K562 (cell line): Measurements from ENCODE around the gene PTPN7. TPM values are rescaled to one million over a fixed set of nuclear protein-coding genes. Genes with fewer than 3 reads are reported as not detected.

Experiments
- ARID2 ChIP-seq: fragments of 450-650 bp; IDR thresholded peaks from 2 replicates; pipeline ENCODE4 v1.6.1; 2017; ENCODE audit warnings: antibody characterized with exemption, mild to moderate bottlenecking
- HOXB6 ChIP-seq: fragments of 250-450 bp; sonication (Bioruptor Pico); IDR thresholded peaks from 2 replicates; pipeline ENCODE4 v1.5.1; 2022; ENCODE audit warnings: mild to moderate bottlenecking, borderline replicate concordance
- PURB ChIP-seq: sonication (generic); formaldehyde crosslinking; IDR thresholded peaks from 2 replicates; pipeline ENCODE4 v1.9.0; 2021; ENCODE audit warnings: low read depth, mild to moderate bottlenecking, missing genetic modification reagents
- RBM22 ChIP-seq: fragments of 200-400 bp; formaldehyde crosslinking; IDR thresholded peaks from 2 replicates; pipeline ENCODE4 v1.6.1; 2018; ENCODE audit warnings: low read length, low read depth; ENCODE audit not compliant: poor library complexity, severe bottlenecking
- polyA plus RNA-seq, 8 experiments: library from polyadenylated mRNA; depleted of rRNA in 4 of 8; stranded (reverse) in 5 of 8; unstranded in 3 of 8; fragments of >200 nt; fragmentation: Nextera tagmentation in 2 of 8; fragmentation: Illumina TruSeq in 1 of 8; extraction: Ambion mirVana in 2 of 8; extraction: Trizol in 1 of 8; gene quantifications; 2 replicates each; pipeline versions ENCODE4 v1.2.1 to v1.2.3, GENCODE V29; 2011 to 2014; ENCODE audit warnings: inconsistent platforms in 1 of 8, missing spikeins in 1 of 8
- total RNA-seq, 7 experiments: library from RNA; depleted of rRNA in 6 of 7; stranded (reverse); fragments of >200 nt in 6 of 7; fragmentation: Illumina TruSeq in 2 of 7; extraction: Trizol in 2 of 7; gene quantifications; 2 replicates each; pipeline versions ENCODE4 v1.2.1 to v1.2.3, GENCODE V29; 2011 to 2021; ENCODE audit warnings: low replicate concordance in 1 of 7
- TF ChIP-seq, protein P1 (sequence below): fragments of 450-650 bp; formaldehyde crosslinking; IDR thresholded peaks from 2 replicates; pipeline ENCODE4 v1.4.0; 2020; ENCODE audit warnings: mild to moderate bottlenecking, moderate library complexity
- TF ChIP-seq, protein P2 (sequence below): fragments of 450-650 bp; IDR thresholded peaks from 2 replicates; pipeline ENCODE4 v1.6.1; 2016
- TF ChIP-seq, protein P3 (sequence below): fragments of 450-650 bp; formaldehyde crosslinking; IDR thresholded peaks from 2 replicates; pipeline ENCODE4 v1.4.0; 2022; ENCODE audit warnings: mild to moderate bottlenecking, moderate library complexity
- TF ChIP-seq, protein P4 (sequence below): fragments of 250-450 bp; sonication (Bioruptor Pico); IDR thresholded peaks from 2 replicates; pipeline ENCODE4 v1.4.0; 2020
- TF ChIP-seq, protein P5 (sequence below): fragments of 450-650 bp; conservative IDR thresholded peaks from 2 replicates; pipeline ENCODE4 v1.6.1; 2016; ENCODE audit warnings: missing genetic modification characterization, low read depth, mild to moderate bottlenecking, control low read depth, missing compliant biosample characterization
- TF ChIP-seq, protein P6 (sequence below): fragments of 200-800 bp; sonication (Bioruptor generic); IDR thresholded peaks from 2 replicates; pipeline ENCODE4 v1.6.1; 2016; ENCODE audit warnings: missing genetic modification characterization, missing compliant biosample characterization

The PTPN7 gene
- total and polyA plus RNA-seq, 9 of the 15 experiments (the other 6 are each of a cell fraction or from before 2014, with no cell fraction given) = 18.7 to 144 (median 120) TPM

DNA sequence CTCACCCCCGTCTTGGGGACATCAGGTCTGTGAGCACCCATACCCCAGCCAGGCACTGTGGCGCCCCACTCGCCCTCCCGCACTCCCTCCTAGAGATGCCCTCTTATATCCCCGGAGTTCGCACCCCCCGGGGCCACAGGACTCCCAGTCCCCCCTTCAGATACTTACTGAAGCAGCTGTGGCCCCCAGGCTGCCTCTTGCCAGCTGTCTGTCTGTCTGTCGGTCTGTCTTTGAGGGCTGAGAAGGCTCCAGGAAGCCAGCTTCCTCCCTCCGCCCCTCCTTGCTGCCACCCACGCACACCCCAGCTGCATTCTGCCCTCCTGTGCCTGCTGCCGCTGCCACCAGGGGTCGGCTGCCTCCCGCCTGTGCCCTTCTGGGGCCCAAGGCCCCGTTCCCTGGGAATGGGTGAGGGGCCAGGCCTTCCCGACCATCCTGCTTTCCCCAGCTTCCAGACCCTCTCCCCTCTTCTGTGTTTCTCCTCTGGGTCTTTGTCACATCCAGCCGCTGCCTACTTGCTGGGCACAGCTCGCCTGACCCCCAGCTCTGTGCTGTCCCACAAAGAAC lies at the start of gene PTPN7 (continued):
- TF ChIP-seq, protein P1, sequence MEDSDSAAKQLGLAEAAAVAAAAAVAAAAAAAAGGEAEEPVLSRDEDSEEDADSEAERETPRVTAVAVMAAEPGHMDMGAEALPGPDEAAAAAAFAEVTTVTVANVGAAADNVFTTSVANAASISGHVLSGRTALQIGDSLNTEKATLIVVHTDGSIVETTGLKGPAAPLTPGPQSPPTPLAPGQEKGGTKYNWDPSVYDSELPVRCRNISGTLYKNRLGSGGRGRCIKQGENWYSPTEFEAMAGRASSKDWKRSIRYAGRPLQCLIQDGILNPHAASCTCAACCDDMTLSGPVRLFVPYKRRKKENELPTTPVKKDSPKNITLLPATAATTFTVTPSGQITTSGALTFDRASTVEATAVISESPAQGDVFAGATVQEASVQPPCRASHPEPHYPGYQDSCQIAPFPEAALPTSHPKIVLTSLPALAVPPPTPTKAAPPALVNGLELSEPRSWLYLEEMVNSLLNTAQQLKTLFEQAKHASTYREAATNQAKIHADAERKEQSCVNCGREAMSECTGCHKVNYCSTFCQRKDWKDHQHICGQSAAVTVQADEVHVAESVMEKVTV (CRISPR knock-in tag) = no peak
- TF ChIP-seq, protein P2, sequence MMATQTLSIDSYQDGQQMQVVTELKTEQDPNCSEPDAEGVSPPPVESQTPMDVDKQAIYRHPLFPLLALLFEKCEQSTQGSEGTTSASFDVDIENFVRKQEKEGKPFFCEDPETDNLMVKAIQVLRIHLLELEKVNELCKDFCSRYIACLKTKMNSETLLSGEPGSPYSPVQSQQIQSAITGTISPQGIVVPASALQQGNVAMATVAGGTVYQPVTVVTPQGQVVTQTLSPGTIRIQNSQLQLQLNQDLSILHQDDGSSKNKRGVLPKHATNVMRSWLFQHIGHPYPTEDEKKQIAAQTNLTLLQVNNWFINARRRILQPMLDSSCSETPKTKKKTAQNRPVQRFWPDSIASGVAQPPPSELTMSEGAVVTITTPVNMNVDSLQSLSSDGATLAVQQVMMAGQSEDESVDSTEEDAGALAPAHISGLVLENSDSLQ = no peak
- TF ChIP-seq RBM22 (no peak), HOXB6 (CRISPR knock-in tag) (no peak), PURB (CRISPR knock-in tag) (no peak), ARID2 (no peak)
- TF ChIP-seq, protein P3, sequence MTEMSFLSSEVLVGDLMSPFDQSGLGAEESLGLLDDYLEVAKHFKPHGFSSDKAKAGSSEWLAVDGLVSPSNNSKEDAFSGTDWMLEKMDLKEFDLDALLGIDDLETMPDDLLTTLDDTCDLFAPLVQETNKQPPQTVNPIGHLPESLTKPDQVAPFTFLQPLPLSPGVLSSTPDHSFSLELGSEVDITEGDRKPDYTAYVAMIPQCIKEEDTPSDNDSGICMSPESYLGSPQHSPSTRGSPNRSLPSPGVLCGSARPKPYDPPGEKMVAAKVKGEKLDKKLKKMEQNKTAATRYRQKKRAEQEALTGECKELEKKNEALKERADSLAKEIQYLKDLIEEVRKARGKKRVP (CRISPR knock-in tag) = 0 out of 2 replicates have a peak, but pooled peaks have one; percentile 6
- TF ChIP-seq, protein P4, sequence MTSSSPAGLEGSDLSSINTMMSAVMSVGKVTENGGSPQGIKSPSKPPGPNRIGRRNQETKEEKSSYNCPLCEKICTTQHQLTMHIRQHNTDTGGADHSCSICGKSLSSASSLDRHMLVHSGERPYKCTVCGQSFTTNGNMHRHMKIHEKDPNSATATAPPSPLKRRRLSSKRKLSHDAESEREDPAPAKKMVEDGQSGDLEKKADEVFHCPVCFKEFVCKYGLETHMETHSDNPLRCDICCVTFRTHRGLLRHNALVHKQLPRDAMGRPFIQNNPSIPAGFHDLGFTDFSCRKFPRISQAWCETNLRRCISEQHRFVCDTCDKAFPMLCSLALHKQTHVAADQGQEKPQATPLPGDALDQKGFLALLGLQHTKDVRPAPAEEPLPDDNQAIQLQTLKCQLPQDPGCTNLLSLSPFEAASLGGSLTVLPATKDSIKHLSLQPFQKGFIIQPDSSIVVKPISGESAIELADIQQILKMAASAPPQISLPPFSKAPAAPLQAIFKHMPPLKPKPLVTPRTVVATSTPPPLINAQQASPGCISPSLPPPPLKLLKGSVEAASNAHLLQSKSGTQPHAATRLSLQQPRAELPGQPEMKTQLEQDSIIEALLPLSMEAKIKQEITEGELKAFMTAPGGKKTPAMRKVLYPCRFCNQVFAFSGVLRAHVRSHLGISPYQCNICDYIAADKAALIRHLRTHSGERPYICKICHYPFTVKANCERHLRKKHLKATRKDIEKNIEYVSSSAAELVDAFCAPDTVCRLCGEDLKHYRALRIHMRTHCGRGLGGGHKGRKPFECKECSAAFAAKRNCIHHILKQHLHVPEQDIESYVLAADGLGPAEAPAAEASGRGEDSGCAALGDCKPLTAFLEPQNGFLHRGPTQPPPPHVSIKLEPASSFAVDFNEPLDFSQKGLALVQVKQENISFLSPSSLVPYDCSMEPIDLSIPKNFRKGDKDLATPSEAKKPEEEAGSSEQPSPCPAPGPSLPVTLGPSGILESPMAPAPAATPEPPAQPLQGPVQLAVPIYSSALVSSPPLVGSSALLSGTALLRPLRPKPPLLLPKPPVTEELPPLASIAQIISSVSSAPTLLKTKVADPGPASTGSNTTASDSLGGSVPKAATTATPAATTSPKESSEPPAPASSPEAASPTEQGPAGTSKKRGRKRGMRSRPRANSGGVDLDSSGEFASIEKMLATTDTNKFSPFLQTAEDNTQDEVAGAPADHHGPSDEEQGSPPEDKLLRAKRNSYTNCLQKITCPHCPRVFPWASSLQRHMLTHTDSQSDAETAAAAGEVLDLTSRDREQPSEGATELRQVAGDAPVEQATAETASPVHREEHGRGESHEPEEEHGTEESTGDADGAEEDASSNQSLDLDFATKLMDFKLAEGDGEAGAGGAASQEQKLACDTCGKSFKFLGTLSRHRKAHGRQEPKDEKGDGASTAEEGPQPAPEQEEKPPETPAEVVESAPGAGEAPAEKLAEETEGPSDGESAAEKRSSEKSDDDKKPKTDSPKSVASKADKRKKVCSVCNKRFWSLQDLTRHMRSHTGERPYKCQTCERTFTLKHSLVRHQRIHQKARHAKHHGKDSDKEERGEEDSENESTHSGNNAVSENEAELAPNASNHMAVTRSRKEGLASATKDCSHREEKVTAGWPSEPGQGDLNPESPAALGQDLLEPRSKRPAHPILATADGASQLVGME (CRISPR knock-in tag) = peak; percentile 72; the same call in 1 of the 2 replicates
- TF ChIP-seq, protein P5, sequence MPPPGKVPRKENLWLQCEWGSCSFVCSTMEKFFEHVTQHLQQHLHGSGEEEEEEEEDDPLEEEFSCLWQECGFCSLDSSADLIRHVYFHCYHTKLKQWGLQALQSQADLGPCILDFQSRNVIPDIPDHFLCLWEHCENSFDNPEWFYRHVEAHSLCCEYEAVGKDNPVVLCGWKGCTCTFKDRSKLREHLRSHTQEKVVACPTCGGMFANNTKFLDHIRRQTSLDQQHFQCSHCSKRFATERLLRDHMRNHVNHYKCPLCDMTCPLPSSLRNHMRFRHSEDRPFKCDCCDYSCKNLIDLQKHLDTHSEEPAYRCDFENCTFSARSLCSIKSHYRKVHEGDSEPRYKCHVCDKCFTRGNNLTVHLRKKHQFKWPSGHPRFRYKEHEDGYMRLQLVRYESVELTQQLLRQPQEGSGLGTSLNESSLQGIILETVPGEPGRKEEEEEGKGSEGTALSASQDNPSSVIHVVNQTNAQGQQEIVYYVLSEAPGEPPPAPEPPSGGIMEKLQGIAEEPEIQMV = no peak
- TF ChIP-seq, protein P6, sequence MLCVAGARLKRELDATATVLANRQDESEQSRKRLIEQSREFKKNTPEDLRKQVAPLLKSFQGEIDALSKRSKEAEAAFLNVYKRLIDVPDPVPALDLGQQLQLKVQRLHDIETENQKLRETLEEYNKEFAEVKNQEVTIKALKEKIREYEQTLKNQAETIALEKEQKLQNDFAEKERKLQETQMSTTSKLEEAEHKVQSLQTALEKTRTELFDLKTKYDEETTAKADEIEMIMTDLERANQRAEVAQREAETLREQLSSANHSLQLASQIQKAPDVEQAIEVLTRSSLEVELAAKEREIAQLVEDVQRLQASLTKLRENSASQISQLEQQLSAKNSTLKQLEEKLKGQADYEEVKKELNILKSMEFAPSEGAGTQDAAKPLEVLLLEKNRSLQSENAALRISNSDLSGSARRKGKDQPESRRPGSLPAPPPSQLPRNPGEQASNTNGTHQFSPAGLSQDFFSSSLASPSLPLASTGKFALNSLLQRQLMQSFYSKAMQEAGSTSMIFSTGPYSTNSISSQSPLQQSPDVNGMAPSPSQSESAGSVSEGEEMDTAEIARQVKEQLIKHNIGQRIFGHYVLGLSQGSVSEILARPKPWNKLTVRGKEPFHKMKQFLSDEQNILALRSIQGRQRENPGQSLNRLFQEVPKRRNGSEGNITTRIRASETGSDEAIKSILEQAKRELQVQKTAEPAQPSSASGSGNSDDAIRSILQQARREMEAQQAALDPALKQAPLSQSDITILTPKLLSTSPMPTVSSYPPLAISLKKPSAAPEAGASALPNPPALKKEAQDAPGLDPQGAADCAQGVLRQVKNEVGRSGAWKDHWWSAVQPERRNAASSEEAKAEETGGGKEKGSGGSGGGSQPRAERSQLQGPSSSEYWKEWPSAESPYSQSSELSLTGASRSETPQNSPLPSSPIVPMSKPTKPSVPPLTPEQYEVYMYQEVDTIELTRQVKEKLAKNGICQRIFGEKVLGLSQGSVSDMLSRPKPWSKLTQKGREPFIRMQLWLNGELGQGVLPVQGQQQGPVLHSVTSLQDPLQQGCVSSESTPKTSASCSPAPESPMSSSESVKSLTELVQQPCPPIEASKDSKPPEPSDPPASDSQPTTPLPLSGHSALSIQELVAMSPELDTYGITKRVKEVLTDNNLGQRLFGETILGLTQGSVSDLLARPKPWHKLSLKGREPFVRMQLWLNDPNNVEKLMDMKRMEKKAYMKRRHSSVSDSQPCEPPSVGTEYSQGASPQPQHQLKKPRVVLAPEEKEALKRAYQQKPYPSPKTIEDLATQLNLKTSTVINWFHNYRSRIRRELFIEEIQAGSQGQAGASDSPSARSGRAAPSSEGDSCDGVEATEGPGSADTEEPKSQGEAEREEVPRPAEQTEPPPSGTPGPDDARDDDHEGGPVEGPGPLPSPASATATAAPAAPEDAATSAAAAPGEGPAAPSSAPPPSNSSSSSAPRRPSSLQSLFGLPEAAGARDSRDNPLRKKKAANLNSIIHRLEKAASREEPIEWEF (CRISPR knock-in tag) = no peak; the same call in 1 of the 2 replicates
